ENCODE data around the gene TLE4.

TLE4 gene

DNA sequence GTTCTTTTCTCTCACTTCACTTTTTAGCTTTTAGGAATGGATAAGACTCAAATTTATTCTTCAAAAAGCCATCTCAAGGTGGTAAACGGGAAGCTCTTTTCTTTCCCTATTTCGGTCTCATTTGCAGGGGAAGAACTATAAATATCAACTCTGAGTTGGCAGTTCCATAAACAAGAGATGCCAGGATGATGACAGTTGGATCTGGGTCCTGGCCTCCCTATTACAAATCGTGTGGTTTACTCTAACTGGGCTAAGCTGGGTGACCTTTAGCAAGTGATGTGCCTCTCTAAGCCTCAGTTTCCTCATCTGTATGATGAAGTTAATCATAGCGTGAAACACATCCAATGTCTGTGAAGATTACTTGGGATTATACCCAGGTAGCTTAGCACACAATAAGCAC, 44.2 kb downstream of the TLE4 start:
- Histone ChIP-seq H3F3A (ENCODE audit: insufficient read depth) (no peaks in the 10 kb centered on the region), H3K79me2 (ENCODE audit: insufficient read depth, low read length) (no peaks in the 10 kb centered on the region), H3K27me3 (ENCODE audit: low read length) (no peaks in the 10 kb centered on the region), H3K9ac (ENCODE audit: low read length) (no peak overlapping the region), H3K9me2 (replicated peaks; ENCODE audit: insufficient read depth, low read length) (no peaks in the 10 kb centered on the region), H2AFZ (ENCODE audit: low read depth, low read length, severe bottlenecking) (no peak overlapping the region), H4K20me1 (ENCODE audit: low read depth, low read length) (no peaks in the 10 kb centered on the region), H3K36me3 (ENCODE audit: low read length) (no peaks in the 10 kb centered on the region), H3K4me3 (ENCODE audit: insufficient read depth, low read length, poor library complexity, severe bottlenecking) (no peak overlapping the region), H3K27ac (ENCODE audit: low read depth, low read length) (no peak overlapping the region), H3K9me3 (ENCODE audit: insufficient read depth, low read length) (no peaks in the 10 kb centered on the region), H3K4me2 (ENCODE audit: low read depth, low read length, poor library complexity, severe bottlenecking) (no peak overlapping the region)
- TF ChIP-seq EZH2phosphoT487 (conservative IDR thresholded peaks at IDR 0.05; ENCODE audit: low read length): no peak
- TF ChIP-seq, protein P1, sequence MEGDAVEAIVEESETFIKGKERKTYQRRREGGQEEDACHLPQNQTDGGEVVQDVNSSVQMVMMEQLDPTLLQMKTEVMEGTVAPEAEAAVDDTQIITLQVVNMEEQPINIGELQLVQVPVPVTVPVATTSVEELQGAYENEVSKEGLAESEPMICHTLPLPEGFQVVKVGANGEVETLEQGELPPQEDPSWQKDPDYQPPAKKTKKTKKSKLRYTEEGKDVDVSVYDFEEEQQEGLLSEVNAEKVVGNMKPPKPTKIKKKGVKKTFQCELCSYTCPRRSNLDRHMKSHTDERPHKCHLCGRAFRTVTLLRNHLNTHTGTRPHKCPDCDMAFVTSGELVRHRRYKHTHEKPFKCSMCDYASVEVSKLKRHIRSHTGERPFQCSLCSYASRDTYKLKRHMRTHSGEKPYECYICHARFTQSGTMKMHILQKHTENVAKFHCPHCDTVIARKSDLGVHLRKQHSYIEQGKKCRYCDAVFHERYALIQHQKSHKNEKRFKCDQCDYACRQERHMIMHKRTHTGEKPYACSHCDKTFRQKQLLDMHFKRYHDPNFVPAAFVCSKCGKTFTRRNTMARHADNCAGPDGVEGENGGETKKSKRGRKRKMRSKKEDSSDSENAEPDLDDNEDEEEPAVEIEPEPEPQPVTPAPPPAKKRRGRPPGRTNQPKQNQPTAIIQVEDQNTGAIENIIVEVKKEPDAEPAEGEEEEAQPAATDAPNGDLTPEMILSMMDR (IDR thresholded peaks at IDR 0.05; ENCODE audit: insufficient read depth, low read length, poor library complexity, severe bottlenecking): no peak

DNA sequence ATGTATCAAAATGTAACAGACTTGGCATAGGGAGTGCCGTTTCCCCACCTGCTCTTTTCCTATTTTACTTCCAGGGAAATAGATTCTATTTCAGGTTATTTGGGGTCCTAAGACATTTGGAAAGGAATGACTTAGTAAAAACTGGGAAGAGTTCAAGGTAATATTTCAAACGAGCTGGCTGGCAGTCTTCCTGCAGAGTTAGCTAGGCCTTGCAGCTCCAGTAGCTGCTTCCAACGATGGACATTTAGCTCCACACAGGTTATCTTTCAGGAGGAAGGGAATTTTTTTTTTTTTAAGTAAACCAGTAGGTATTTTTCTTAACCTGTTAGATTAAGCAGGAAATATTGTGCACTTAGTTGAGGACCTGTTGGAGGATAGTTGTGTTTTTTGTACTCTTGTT, 45.2 kb downstream of the TLE4 start:
- H3K27ac ChIP-seq (ENCODE audit: low read depth, low read length): no peak overlapping the region
- H3K27me3 ChIP-seq (ENCODE audit: low read length): no peaks in the 10 kb centered on the region
- no peaks in the 10 kb centered on the region for H3K9me2 ChIP-seq (replicated peaks; ENCODE audit: insufficient read depth, low read length)
- H3K9ac ChIP-seq (ENCODE audit: low read length): no peak overlapping the region
- no peaks in the 10 kb centered on the region for H3K9me3 ChIP-seq (ENCODE audit: insufficient read depth, low read length)
- TF ChIP-seq EZH2phosphoT487 (conservative IDR thresholded peaks at IDR 0.05; ENCODE audit: low read length): no peak
- TF ChIP-seq, protein P1 (IDR thresholded peaks at IDR 0.05; ENCODE audit: insufficient read depth, low read length, poor library complexity, severe bottlenecking): no peak
- H3K79me2 ChIP-seq (ENCODE audit: insufficient read depth, low read length): no peaks in the 10 kb centered on the region
- no peak overlapping the region for H2AFZ ChIP-seq (ENCODE audit: low read depth, low read length, severe bottlenecking)
- H3F3A ChIP-seq (ENCODE audit: insufficient read depth): no peaks in the 10 kb centered on the region
- no peak overlapping the region for H3K4me2 ChIP-seq (ENCODE audit: low read depth, low read length, poor library complexity, severe bottlenecking)
- no peaks in the 10 kb centered on the region for H4K20me1 ChIP-seq (ENCODE audit: low read depth, low read length)
- H3K4me3 ChIP-seq (ENCODE audit: insufficient read depth, low read length, poor library complexity, severe bottlenecking): no peak overlapping the region
- H3K36me3 ChIP-seq (ENCODE audit: low read length): no peaks in the 10 kb centered on the region

DNA sequence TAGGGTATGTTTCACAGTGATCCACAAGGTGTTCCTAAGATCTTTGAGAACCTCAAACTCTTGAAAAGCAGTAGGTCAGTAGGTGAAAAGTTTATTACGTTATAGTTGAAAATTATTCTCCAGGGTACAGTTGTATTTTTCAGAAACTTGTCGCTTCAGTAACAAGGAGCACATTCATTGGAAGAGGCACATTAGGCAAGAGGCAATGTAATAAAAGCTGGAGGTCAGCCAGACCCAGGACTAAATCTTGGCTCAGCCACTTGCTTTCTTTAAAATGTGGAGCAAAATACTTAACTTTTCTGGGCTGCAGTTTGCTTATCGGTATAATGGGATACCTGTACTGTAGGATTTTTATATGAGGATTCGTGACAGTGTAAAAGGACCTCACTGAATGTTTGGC, 45.6 kb downstream of the TLE4 start:
- H3K9me3 ChIP-seq (ENCODE audit: insufficient read depth, low read length): no peaks in the 10 kb centered on the region
- no peaks in the 10 kb centered on the region for H3K79me2 ChIP-seq (ENCODE audit: insufficient read depth, low read length)
- H3K27me3 ChIP-seq (ENCODE audit: low read length): no peaks in the 10 kb centered on the region
- H2AFZ ChIP-seq (ENCODE audit: low read depth, low read length, severe bottlenecking): no peak overlapping the region
- H3K9me2 ChIP-seq (replicated peaks; ENCODE audit: insufficient read depth, low read length): no peaks in the 10 kb centered on the region
- TF ChIP-seq EZH2phosphoT487 (conservative IDR thresholded peaks at IDR 0.05; ENCODE audit: low read length): no peak
- TF ChIP-seq, protein P1 (IDR thresholded peaks at IDR 0.05; ENCODE audit: insufficient read depth, low read length, poor library complexity, severe bottlenecking): no peak
- no peak overlapping the region for H3K4me3 ChIP-seq (ENCODE audit: insufficient read depth, low read length, poor library complexity, severe bottlenecking)
- no peak overlapping the region for H3K4me2 ChIP-seq (ENCODE audit: low read depth, low read length, poor library complexity, severe bottlenecking)
- no peak overlapping the region for H3K27ac ChIP-seq (ENCODE audit: low read depth, low read length)
- H3K9ac ChIP-seq (ENCODE audit: low read length): no peak overlapping the region
- H3K36me3 ChIP-seq (ENCODE audit: low read length): no peaks in the 10 kb centered on the region
- H3F3A ChIP-seq (ENCODE audit: insufficient read depth): no peaks in the 10 kb centered on the region
- H4K20me1 ChIP-seq (ENCODE audit: low read depth, low read length): no peaks in the 10 kb centered on the region

Measured in SU-DHL-6 (cell line).